Activated T-cell treated with anti-CD3 and anti-CD28 coated beads, Interleukin-2, amount 50 U/mL, for 1 hour (primary cell): Measurements from ENCODE around the gene GIMD1.
A peak's percentile ranks its signal among the peaks of the same experiment; 100 is the strongest.

Experiments used
- DNase-seq: peaks from one replicate; pipeline ENCODE4 v3.0.0-alpha.2; 2020

GIMD1 gene

DNA sequence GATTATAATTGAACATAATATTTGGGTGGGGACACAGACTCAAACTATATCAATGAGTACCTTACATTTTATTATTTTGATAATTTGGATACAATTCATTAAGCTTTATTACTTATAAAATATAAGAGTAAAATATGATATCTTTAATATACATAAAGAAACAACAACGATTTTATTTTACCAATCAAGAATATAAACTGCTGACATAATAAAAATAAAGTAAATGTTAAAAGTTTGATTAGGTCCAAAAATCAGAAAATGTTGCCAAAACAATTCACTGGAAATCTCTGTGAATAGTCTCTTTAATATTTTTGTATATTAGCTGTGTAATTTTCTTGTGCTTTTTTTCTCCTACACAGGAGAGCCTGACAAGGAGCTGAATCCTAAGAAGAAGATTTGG lies 21.4 kb downstream of the GIMD1 start:
- DNase-seq, result no peak

DNA sequence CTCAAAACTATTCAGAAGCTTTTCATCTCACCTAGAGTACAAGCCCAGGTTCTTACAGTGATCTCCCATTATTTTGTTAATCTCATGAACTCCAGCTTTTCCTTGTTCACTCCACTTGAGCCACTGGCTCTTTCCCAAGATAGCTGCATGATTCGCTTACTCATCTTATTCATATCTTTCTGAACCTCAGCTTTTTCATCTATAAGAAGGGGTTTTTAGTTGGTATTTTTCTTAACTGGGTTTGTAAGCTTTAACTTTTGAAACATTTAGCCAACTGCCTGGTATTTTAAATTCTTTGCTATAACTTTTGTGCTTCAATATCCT lies 24.0 kb downstream of the GIMD1 start:
- DNase-seq, result no peak

DNA sequence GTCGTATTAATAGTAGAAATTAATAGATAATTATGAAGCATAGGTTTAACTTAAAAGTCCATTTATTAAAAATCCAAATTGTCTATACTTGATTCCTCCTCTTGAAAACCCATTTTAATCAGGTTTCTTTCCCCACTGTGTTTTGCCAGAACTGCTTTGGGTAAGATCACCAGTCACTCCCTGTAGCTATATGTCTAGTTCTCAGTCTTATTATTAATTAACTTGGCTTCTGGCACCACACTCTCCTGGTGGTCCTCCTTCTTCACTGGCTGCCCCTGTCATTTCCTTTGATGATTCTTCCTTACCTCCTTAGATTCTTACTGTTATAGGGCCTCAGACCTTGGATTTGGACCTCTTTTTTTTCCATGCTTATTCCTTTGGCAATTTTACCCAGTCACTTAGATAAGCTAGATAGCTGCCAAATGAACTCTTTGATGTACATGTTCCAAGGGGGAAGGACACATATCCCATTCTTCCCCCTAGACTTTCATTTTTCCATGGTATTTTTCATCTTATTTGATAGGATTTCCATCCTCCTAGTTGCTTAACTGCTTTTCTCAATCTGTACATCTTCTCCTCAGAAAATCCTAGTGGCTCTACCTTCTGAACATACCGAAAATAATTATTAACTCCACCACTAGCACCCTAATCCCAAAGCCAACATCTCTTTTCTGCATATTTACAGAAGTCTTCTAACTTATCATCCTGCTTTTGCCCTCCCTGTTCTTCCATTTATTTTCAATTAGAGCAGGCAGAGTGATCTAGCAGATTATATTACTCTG lies 24.5 kb downstream of the GIMD1 start:
- DNase-seq, result no peak

DNA sequence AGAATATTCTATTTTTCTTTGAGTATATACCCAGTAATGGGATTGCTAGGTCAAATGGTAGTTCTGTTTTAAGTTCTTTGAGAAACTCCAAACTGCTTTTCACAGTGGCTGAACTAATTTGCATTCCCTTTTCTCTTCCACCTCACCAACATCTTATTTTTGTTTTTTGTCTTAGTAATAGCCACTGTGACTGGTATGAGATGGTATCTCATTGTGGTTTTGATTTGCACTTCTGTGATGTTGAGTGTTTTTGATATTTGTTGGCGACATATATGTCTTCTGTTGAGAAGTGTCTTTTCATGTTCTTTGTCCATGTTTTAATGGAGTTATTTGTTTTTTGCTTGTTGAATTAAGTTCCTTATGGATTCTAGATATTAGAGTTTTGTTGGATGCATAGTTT lies 27.8 kb downstream of the GIMD1 start:
- DNase-seq, result no peak

DNA sequence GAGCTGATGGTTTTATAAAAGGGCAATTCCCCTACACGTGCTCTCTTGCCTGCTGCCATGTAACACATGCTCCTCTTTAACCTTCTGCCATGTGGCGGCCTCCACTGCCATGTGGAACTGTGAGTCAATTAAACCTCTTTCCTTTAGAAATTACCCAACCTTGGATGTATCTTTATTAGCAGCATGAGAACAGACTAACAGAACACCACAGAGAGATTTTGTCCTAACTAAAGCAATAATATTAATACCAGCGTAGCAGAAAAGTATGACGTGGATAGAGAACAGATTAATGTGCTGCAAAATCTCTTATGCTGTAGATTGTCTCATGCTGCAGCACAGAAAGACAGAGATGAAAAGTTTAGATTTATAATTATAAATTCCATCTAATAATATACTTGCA lies 29.1 kb downstream of the GIMD1 start:
- DNase-seq, result no peak

DNA sequence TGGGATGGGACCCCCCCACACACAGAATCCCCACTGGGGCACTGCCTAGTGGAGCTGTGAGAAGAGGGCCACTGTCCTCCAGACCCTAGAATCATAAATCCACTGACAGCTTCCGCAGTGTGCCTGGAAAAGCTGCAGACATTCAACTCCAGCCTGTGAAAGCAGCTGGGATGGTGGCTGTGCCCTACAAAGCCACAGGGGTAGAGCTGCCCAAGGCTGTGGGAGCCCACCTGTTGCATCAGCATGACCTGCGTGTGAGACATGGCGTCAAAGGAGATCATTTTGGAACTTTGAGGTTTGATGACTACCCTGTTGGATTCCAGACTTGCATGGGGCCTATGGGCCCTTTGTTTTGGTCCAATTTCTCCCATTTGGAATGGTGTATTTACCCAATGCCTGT lies 29.9 kb downstream of the GIMD1 start:
- DNase-seq, result no peak

DNA sequence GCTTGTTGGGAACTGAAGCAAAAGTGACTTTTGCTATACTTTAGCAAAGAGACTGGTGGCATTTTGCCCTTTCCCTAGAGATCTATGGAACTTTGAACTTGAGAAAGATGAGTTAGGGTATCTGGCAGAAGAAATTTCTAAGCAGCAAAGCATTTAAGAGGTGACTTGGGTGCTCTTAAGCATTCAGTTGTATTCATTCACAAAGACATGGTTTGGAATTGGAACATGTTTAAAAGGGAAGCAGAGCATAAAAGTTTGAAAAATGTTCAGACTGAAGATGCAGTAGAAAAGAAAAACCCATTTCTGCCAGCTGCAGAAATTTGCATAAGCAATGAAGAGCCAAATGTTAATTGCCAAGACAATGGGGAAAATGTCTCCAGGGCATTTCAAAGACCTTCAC lies 30.7 kb downstream of the GIMD1 start:
- no peak for DNase-seq

DNA sequence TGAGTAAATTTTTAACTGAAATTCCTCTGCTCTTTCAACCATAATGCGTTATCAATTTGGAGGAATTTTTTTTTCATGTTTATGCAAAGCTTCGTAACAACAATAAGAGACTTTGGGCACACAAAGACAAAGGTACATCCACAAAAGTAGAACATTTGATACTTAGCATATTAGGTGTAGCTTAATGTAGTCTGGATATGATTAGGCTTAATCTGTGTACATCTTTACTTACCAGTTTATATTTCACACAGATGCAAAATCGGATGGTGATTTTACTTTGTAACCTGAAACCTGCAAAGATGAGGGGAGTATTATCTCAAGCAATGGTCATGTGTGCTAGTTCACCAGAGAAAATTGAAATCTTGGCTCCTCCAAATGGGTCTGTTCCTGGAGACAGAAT lies 32.0 kb downstream of the GIMD1 start:
- DNase-seq, result no peak

DNA sequence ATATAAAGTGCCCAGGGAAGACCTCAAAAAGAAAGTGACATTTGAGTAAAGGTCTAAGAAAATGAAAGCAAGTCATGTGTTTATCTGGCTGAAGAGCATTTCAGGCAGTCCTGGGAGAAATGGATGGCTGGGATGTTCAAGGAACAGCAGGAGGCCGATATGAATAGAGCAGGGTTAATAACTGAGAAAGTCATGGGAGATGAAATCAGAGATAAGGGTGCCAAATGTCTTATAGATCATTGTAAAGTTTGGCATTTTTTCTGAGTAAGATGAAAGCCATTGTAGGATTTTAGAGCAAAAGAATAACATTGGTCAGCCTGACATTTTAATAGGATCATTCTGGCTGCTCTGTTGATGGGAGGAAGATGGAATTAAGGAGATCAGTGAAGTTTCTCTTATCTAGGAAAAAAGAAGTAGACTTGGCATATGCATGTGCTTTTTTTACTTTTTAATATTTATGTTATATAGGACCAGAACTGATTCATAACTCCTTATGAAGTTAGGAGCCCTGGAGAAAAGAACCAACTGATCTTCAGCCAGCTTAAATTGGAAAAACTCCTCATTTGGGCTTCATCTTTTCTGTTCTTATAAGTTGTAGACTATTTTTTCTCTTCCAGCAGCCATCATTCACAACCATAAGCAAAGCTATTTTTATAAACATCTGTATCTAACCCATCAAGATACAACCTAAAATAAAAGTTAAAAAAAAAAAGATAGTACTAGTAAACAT lies 33.7 kb downstream of the GIMD1 start:
- DNase-seq, result no peak

DNA sequence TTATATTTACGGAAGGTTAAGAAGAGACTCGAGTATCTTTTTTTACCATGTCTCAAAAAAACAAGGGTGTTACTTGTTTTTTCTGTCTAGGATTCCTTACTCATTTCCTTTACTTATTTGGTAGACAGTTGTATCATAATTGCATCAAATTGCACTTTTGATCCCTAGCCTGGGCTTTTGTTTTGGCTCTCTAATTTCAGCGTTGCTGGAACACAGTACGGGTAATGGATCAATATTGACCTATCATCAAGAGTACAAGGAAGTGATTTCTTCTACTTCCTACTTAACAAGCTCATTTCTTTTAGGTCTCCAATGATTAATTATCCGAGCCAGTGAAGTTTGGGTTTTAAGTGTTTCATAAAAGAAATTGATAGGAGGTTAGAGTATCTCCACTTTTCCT lies 35.4 kb downstream of the GIMD1 start:
- no peak for DNase-seq

DNA sequence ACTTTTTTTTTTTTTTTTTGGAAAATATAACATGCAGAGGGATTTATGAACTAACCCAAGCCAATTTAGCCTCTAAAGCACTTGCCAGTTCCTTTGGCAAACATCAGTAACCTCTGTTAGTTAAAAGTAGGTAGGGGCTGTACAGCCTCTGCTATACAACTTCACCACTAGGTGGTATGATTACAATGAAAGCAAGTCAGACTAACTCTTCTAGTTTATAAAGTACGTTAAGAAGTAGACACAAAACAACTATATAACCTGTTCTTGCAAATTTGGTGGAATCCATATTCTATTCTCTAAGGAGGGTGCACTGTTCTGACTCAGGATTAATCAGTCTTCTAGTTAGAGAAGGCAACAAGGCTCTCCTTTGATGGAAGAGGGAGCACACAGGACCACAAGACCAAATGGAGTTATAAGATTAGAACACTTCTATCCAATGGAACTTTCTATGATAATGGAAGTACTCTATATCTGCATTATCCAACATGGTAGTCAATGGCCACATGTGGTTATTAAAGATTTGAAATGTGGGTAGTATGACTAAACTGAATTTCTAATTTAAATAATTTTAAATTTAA lies 39.4 kb downstream of the GIMD1 start:
- DNase-seq, result no peak

DNA sequence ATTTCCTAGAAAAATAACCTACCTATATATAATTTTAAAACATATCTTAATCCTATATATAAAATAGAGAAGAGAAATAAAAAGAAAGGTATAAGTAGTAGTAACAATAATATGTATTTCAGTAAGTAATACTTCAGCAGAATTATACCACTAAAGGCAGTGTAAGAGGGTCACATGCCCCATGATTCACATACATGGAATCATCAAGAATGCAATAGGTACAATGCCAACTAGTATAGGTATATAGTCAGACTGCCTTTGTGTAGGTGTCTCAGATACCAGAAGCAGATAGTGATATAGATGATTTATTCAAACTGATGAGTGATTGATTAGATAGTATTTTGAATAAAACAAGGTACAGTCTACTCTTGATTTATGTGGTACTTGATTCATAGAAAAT lies 42.8 kb downstream of the GIMD1 start:
- DNase-seq, result no peak

DNA sequence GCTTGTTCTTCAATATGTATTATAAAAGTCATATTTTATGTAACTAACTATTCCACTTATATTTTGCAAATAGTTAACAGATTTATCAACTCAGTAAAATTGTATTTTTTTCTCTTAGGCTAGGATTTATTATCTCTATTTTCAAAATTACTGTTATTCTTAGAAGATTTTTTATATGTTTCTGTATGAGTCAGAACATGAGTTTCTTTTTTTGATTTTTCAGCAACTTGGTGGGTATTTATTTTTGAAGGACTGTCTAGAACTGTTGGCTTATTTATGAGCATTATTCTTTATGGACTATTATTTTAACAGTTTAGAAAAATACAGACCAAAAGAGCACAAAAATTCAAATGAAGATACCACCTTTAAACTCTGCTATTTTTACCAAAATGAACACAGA lies 45.5 kb downstream of the GIMD1 start:
- no peak for DNase-seq

DNA sequence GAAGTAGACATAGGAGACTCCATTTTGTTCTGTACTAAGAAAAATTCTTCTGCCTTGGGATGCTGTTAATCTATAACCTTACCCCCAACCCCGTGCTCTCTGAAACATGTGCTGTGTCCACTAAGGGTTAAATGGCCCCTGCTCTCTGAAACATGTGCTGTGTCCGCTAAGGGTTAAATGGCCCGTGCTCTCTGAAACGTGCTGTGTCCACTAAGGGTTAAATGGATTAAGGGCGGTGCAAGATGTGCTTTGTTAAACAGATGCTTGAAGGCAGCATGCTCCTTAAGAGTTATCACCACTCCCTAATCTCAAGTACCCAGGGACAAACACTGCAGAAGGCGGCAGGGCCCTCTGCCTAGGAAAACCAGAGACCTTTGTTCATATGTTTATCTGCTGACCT lies 46.8 kb downstream of the GIMD1 start:
- DNase-seq, result peak; percentile 13

DNA sequence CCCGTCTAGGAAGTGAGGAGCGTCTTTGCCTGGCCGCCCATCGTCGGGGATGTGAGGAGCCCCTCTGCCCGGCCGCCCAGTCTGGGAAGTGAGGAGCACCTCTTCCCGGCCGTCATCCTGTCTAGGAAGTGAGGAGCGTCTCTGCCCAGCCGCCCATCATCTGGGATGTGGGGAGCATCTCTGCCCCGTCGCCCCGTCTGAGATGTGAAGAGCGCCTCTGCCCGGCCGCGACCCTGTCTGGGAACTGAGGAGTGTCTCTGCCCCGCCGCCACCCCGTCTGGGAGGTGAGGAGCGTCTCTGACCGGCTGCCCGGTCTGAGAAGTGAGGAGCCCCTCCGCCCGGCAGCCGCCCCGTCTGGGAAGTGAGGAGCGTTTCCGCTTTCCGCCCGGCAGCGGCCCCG lies 47.4 kb downstream of the GIMD1 start:
- DNase-seq, result peak; percentile 14

DNA sequence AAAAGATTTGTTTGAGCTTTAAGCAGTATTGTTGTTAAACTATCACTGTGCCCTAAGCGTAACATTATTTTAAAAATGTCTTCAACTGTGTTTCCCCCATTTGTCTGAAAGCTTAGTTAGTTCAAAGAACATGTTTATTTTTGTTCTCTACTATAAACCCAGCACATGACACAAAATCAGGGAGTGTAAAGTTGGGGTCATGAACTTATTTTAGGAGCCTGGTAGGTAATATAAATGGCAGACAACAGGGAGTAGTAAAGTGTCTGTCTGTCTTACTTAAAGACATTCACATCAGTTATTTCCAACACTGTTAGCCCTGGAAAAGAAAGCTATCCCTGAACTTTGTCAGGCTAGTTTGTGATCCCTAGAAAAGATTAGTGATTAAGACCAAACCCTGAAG lies 48.3 kb downstream of the GIMD1 start:
- DNase-seq, result no peak

DNA sequence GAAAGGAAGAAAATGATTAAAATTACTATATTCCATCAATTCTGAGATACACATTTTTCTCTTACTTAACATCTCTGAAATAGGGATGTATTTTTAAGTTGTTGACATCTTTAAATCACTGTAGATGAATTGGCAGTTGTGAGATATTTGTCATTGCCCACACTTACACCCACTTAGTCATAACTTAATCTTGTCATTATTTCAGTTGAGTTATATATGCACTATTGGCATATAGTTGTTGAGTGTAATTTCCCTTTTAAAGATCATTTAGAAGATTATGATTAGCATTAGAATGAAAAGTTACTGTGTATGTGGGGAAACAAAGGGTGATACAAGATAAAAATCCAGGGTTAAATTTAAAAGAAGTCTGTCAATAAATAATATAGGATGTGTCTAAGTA lies 50.1 kb downstream of the GIMD1 start:
- DNase-seq, result no peak

DNA sequence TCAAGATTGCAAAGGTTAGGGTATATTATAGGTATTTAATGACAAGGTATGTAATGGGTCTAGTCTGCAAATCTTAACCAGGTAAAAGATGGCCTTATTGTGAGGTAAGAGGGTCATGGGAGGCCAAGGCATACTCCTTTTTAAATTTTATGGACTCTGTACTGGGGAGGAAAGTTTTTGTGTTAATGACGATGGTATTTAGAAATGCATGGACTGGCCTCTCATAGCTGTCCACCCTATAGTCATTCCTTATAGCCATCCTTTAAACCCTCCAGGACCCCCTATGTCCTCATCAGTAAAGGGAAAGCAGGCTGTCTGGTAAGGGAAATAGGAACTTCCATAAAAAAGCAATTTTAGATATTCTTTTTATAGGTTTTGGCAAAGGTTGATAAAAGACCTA lies 50.8 kb downstream of the GIMD1 start:
- no peak for DNase-seq

DNA sequence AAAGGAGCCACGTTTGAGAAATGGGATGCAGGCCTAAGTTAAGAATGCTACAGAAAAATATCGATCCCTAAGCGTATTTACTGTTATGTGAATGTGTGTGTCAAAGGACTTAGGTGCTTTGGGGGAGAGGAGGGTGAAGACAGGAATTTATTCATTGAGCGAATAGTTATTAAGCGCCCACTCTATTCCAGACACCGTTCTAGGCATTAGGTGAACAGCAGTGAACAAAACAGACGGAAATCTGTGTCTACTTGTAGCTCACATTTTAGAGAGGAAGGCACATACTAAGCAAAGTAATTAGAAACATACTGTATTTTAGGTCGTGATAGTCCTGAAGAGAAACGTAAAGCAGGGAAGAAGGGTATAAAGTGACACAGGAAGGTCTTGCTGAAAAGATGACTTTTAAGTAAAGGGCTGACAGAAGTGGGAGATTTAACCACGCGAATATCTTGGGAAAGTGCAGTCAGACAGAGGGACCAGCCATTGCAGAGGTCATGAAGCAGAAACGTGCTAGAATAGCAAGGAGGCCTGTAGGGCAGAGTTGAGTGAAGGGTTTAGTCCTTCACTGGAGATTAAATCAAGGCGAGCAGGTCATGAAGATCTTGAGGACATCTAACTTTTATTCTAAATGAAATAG lies 51.7 kb downstream of the GIMD1 start:
- DNase-seq, result peak; percentile 13

DNA sequence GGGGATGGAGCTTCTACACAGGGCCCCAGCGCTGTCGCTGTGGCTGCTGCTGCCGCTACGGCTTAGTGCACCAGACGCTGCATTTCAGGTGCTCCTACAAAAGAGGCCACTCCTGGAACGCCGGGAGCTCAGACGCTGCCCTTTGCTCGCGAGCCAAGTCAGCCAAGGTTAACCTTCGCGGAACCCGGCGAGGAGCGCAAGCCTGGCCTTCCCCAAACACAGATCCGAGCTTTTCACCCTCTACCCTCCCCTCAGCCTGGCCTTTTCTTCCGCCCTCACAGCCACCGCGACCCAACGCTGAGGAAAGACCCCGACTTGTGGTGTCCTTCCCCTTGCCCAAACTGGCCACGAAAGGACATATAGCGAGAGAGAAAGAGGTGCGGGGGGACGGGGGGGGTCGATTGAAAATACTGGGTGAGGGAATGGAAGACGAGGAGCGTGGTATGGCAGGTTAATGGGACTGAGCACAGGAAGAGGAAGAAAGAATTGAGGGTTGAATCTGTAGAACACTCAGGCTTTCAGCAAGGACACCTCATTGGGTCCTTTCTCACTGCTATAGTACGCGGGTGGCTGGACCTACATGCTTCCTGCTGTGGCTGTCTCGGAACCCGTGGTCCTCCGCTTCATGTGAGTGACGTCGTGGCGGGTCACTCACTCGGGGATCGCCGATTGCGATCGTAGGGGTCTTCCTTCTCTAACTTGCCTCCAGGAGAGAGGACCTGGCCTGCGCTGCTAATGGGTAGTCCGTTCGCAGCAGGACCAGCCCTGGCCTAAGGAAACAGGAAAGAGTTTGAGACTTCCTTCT lies 52.4 kb downstream of the GIMD1 start, which contains the start of the genes AIMP1 and TBCK:
Gene AIMP1 (plus strand): TSS at position 583 of the 805 bp plus-strand sequence. CDS start 8,460 bp downstream, outside the sequence.
Gene TBCK (minus strand): TSS at position 242 of the 805 bp plus-strand sequence. CDS start 7,249 bp downstream, outside the sequence.
- peak; percentile 86 for DNase-seq

DNA sequence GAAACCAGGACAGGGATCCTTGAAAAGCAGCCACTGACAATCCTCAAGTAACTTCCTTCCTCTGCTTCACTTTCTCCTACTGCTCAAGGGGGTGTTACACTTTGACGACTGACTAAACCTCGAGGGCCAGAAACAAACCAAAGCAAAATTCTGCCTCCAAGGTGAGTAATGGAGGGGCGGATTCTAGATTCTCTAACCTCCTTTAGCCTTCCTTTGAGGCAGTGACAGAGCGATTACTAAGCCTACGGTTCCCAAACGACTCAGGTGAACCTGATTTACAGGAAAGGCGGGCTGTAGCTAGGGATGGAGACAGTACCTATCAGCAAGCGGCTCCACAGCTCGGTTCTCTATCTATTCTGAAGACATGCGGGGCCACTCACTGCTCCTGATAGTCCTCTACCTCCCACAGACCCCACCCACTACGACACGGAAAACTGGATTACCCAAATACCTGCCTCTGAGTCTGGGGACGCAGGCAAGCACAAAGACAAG lies 53.1 kb downstream of the GIMD1 start:
- no peak for DNase-seq

DNA sequence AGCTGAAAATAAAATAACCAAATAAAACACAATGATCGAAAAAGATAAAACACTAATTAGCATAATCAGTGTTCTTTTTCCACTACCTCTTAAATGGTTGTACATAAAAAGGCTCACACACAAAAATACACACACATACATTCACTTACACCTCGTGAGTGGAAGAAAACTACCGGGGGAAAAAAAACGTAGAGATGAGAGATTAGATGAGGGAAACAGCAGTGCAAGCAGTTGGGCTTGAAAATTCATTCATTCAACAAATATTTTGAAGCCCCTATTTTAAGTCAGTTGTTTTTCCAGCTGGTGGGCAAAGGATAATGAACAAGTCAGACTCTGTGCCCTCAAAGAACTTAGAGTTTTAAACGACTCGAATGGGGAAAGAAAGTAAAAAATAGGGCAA lies 53.6 kb downstream of the GIMD1 start:
- no peak for DNase-seq
